Tibial nerve (tissue), 4 donors: ENCODE data around the gene PPOX.

Experiments used
- EP300 ChIP-seq, 2 donors: sonication (generic); formaldehyde crosslinking; IDR thresholded peaks; one replicate each; pipeline ENCODE4 v1.6.1; 2017; ENCODE audit warnings: antibody characterized with exemption in 2 of 2, mild to moderate bottlenecking in 1 of 2
- TF ChIP-seq, protein P1 (sequence below), 5 experiments: fragments of 200-600 bp in 3 of 5; fragments of 450-650 bp in 2 of 5; sonication (generic) in 3 of 5; IDR thresholded peaks; one replicate each; pipeline ENCODE4 v1.5.1; 2016 to 2019; ENCODE audit warnings: antibody characterized with exemption in 5 of 5, mild to moderate bottlenecking in 3 of 5, moderate library complexity in 2 of 5

DNA sequence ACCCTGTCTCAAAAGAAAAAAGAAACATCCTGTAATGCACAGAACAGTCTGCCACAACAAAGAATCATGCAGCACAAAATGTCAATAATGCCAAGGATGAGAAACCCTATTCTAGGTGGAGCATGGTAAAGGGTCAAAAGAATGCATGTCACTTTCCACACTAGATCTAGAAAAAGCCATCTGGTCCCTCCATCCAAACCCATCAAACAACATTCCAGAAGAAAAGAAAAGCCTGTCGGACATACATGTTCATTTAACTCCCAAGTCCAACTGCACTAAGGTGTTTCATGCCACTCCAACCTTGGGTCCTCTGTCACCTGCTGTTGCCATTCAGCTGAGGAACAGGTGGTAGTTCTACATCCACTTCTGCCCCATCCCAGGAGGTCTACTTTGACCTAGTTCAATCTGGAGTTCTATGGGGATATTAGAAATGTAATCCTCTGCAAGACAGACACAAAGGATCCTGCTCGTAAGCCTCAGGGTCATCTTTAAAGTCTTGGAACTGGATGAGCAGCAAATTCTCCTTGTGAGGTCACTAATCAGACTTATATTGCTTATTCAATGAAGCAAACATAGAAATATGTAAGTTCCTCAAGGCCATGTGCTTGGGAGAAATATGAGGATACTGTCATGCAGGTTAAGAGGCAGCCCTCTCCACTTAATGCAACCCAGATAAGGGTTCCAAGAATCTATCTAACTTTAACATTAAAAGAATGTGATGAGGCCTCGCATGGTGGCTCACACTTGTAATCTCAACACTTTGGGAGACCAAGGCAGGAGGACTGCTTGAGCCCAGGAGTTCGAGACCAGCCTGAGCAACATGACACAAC is 37.4 kb upstream of the PPOX start:
- TF ChIP-seq, protein P1, sequence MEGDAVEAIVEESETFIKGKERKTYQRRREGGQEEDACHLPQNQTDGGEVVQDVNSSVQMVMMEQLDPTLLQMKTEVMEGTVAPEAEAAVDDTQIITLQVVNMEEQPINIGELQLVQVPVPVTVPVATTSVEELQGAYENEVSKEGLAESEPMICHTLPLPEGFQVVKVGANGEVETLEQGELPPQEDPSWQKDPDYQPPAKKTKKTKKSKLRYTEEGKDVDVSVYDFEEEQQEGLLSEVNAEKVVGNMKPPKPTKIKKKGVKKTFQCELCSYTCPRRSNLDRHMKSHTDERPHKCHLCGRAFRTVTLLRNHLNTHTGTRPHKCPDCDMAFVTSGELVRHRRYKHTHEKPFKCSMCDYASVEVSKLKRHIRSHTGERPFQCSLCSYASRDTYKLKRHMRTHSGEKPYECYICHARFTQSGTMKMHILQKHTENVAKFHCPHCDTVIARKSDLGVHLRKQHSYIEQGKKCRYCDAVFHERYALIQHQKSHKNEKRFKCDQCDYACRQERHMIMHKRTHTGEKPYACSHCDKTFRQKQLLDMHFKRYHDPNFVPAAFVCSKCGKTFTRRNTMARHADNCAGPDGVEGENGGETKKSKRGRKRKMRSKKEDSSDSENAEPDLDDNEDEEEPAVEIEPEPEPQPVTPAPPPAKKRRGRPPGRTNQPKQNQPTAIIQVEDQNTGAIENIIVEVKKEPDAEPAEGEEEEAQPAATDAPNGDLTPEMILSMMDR (IDR thresholded peaks at IDR 0.05), result no peak
- no peak for TF ChIP-seq EP300 (IDR thresholded peaks at IDR 0.05)
